Measurements from ENCODE around the gene MOCOS. TPM values are rescaled to one million over a fixed set of nuclear protein-coding genes. Genes with fewer than 3 reads are reported as not detected.

MOCOS gene
- total RNA-seq, 1 donor from 2014 or later = 0.42 TPM

GRCh38 chr18:36264283-36264682, 77.0 kb downstream of the MOCOS start:
- POLR2A ChIA-PET = no interaction called here
- H3K4me1 Mint-ChIP-seq = no peaks in the 10 kb centered on the region
- H3K36me3 Mint-ChIP-seq (ENCODE audit: low read depth) = no peaks in the 10 kb centered on the region
- CTCF ChIA-PET = interaction anchor here (0.7 kb wide), 1 partner anchor 488 kb away, joined by 3 read pairs; no protein-coding TSS in a partner anchor
- no peak overlapping the region for H3K4me3 Mint-ChIP-seq
- ATAC-seq (ENCODE audit: low read depth) (no peak), DNase-seq (no peak)
- no peaks in the 10 kb centered on the region for H3K9me3 Mint-ChIP-seq
- H3K27ac Mint-ChIP-seq = no peak overlapping the region
- intact Hi-C loops (cut with micrococcal nuclease) = no loop called here
- no peak for TF ChIP-seq CTCF (IDR thresholded peaks at IDR 0.05)
- peaks cover 9% of the 10 kb centered on the region for H3K27me3 Mint-ChIP-seq

GRCh38 chr18:36265015-36265414, 77.7 kb downstream of the MOCOS start:
- ChIA-PET POLR2A (no interaction called here), CTCF (interaction anchor here (0.9 kb wide), 1 partner anchor 19 kb away, joined by 3 read pairs; no protein-coding TSS in a partner anchor)
- H3K27ac Mint-ChIP-seq = no peak overlapping the region
- DNase-seq (no peak), ATAC-seq (ENCODE audit: low read depth) (no peak)
- H3K36me3 Mint-ChIP-seq (ENCODE audit: low read depth) = no peaks in the 10 kb centered on the region
- H3K4me1 Mint-ChIP-seq = no peaks in the 10 kb centered on the region
- H3K9me3 Mint-ChIP-seq = no peaks in the 10 kb centered on the region
- peaks cover 11% of the 10 kb centered on the region for H3K27me3 Mint-ChIP-seq
- intact Hi-C loops (cut with micrococcal nuclease) = no loop called here
- no peak for TF ChIP-seq CTCF (IDR thresholded peaks at IDR 0.05)
- no peak overlapping the region for H3K4me3 Mint-ChIP-seq

- Mint-ChIP-seq H3K27ac (no peak overlapping the region), H3K36me3 (ENCODE audit: low read depth) (no peaks in the 10 kb centered on the region), H3K4me1 (no peaks in the 10 kb centered on the region), H3K27me3 (peaks cover 25% of the 10 kb centered on the region), H3K9me3 (no peaks in the 10 kb centered on the region), H3K4me3 (no peak overlapping the region)
- POLR2A ChIA-PET = no interaction called here
- no peak for TF ChIP-seq CTCF (IDR thresholded peaks at IDR 0.05)
- ATAC-seq (ENCODE audit: low read depth) = no peak
- CTCF ChIA-PET = no interaction called here
- no peak for DNase-seq
- intact Hi-C loops (cut with micrococcal nuclease) = no loop called here
Measured at GRCh38 chr18:36269157-36269556, 81.9 kb downstream of the MOCOS start.

GRCh38 chr18:36271153-36271552, 83.9 kb downstream of the MOCOS start:
- CTCF ChIA-PET = no interaction called here
- no peak for DNase-seq
- POLR2A ChIA-PET = no interaction called here
- Mint-ChIP-seq H3K36me3 (ENCODE audit: low read depth) (no peaks in the 10 kb centered on the region), H3K4me3 (no peak overlapping the region), H3K4me1 (no peaks in the 10 kb centered on the region), H3K27ac (no peak overlapping the region), H3K9me3 (no peaks in the 10 kb centered on the region), H3K27me3 (peaks cover 30% of the 10 kb centered on the region)
- intact Hi-C loops (cut with micrococcal nuclease) = no loop called here
- TF ChIP-seq CTCF (IDR thresholded peaks at IDR 0.05) = no peak
- no peak for ATAC-seq (ENCODE audit: low read depth)

- no peak for TF ChIP-seq CTCF (IDR thresholded peaks at IDR 0.05)
- intact Hi-C loops (cut with micrococcal nuclease) = no loop called here
- Mint-ChIP-seq H3K4me3 (no peak overlapping the region), H3K27me3 (peaks cover 40% of the 10 kb centered on the region), H3K9me3 (no peaks in the 10 kb centered on the region), H3K27ac (no peak overlapping the region), H3K4me1 (no peaks in the 10 kb centered on the region), H3K36me3 (ENCODE audit: low read depth) (no peaks in the 10 kb centered on the region)
- POLR2A ChIA-PET = no interaction called here
- CTCF ChIA-PET = no interaction called here
- DNase-seq (no peak), ATAC-seq (ENCODE audit: low read depth) (no peak)
Measured at GRCh38 chr18:36273347-36273746, 86.0 kb downstream of the MOCOS start.

All from activated B cell treated with CpG ODN at 0.5 μM for 24 hours (primary cell).